OCI-LY7 (cell line): ENCODE results near the gene UBE2L3. TPM values are rescaled to one million over a fixed set of nuclear protein-coding genes. Genes with fewer than 3 reads are reported as not detected.

Experiments
- BruUV-seq: library from RNA; stranded (reverse); fragments of 400-500 nt; replicated peaks from 2 replicates; lab custom pipeline; 2021; lab: Mats Ljungman, UMichigan
- CTCF ChIA-PET: fragments of 300-600 bp; sonication (Branson Sonifier 250); formaldehyde crosslinking; loops from one replicate; lab custom pipeline; 2022; ENCODE audit warnings: antibody characterized with exemption; ENCODE audit not compliant: unreplicated experiment; lab: Charles Lee
- POLR2A ChIA-PET: fragments of 300-600 bp; sonication (Branson Sonifier 250); formaldehyde crosslinking; loops from one replicate; lab custom pipeline; 2022; ENCODE audit warnings: antibody characterized with exemption; lab: Charles Lee
- DNase-seq: peaks from one replicate; pipeline ENCODE4 v3.0.0-alpha.2; 2015; ENCODE audit warnings: low spot score
- H2AFZ ChIP-seq: fragments of 200-600 bp; sonication (generic), shearing (Covaris generic); 2 replicates; pipeline ENCODE4 v1.6.1; 2014; ENCODE audit warnings: mild to moderate bottlenecking, antibody characterized with exemption, low read length, moderate library complexity
- H3K27ac ChIP-seq: fragments of 200-600 bp; sonication (generic); 2 replicates; pipeline ENCODE4 v1.5.1; 2014; ENCODE audit warnings: mixed run types, low read depth, mild to moderate bottlenecking, moderate library complexity, low read length, inconsistent platforms; ENCODE audit not compliant: poor library complexity, severe bottlenecking
- H3K36me3 ChIP-seq: fragments of 200-600 bp; sonication (generic); 2 replicates; pipeline ENCODE4 v1.6.1; 2014; ENCODE audit warnings: mild to moderate bottlenecking, antibody characterized with exemption, low read length, moderate library complexity, mixed read lengths; ENCODE audit not compliant: insufficient read depth
- H3K4me1 ChIP-seq: fragments of 200-600 bp; sonication (generic); 2 replicates; pipeline ENCODE4 v1.5.1; 2014; ENCODE audit warnings: mild to moderate bottlenecking, low read length; ENCODE audit not compliant: insufficient read depth, poor library complexity, severe bottlenecking
- H3K4me2 ChIP-seq: fragments of 200-600 bp; sonication (generic); 2 replicates; pipeline ENCODE4 v1.6.1; 2014; ENCODE audit warnings: mild to moderate bottlenecking, low read length
- H3K4me3 ChIP-seq: fragments of 200-600 bp; sonication (generic); 2 replicates; pipeline ENCODE4 v1.5.1; 2014; ENCODE audit warnings: mild to moderate bottlenecking, low read depth, low read length; ENCODE audit not compliant: poor library complexity, severe bottlenecking
- H3K79me2 ChIP-seq: fragments of 200-600 bp; sonication (generic); 2 replicates; pipeline ENCODE4 v1.6.1; 2016; ENCODE audit warnings: low read depth, mild to moderate bottlenecking, low read length, moderate library complexity, mixed read lengths; ENCODE audit not compliant: insufficient read depth
- H3K9me2 ChIP-seq: fragments of 200-600 bp; sonication (generic); 2 replicates; pipeline ENCODE4 v1.6.1; 2016; ENCODE audit warnings: mild to moderate bottlenecking, low read length, mixed read lengths; ENCODE audit not compliant: insufficient read depth
- H3K9me3 ChIP-seq: fragments of 200-600 bp; sonication (generic); 2 replicates; pipeline ENCODE4 v1.6.1; 2014; ENCODE audit warnings: mild to moderate bottlenecking, mixed run types, low read length, mixed read lengths
- H4K20me1 ChIP-seq: fragments of 200-600 bp; sonication (generic); 2 replicates; pipeline ENCODE4 v1.6.1; 2014; ENCODE audit warnings: mild to moderate bottlenecking, antibody characterized with exemption, low read length, moderate library complexity, mixed read lengths; ENCODE audit not compliant: insufficient read depth
- CTCF ChIP-seq: fragments of 200-600 bp; sonication (generic); conservative IDR thresholded peaks from 2 replicates; pipeline ENCODE4 v1.5.1; 2014; ENCODE audit warnings: mild to moderate bottlenecking, antibody characterized with exemption, low read length, moderate library complexity, mixed read lengths
- EZH2phosphoT487 ChIP-seq: fragments of 200-600 bp; sonication (generic); IDR thresholded peaks from 2 replicates; pipeline ENCODE4 v1.6.1; 2018; ENCODE audit warnings: low read depth, borderline replicate concordance, mild to moderate bottlenecking, mixed run types, antibody characterized with exemption, low read length, moderate library complexity, mixed read lengths
- intact Hi-C: fragments of 100-400 bp; cut with micrococcal nuclease; formaldehyde crosslinking; loops from one replicate; pipeline ENCODE4 v1.10.0; 2022; ENCODE audit not compliant: unreplicated experiment
- total RNA-seq, 2 experiments: library from RNA; depleted of rRNA in 1 of 2; stranded (reverse); fragments of >200 nt in 1 of 2; shearing (Covaris generic) in 1 of 2; gene quantifications; 2 replicates each; pipeline ENCODE4 v1.2.3, GENCODE V29; 2014 to 2022

The UBE2L3 gene
- total RNA-seq, 2 experiments from 2014 or later, result 63.8 to 67.1 TPM

DNA sequence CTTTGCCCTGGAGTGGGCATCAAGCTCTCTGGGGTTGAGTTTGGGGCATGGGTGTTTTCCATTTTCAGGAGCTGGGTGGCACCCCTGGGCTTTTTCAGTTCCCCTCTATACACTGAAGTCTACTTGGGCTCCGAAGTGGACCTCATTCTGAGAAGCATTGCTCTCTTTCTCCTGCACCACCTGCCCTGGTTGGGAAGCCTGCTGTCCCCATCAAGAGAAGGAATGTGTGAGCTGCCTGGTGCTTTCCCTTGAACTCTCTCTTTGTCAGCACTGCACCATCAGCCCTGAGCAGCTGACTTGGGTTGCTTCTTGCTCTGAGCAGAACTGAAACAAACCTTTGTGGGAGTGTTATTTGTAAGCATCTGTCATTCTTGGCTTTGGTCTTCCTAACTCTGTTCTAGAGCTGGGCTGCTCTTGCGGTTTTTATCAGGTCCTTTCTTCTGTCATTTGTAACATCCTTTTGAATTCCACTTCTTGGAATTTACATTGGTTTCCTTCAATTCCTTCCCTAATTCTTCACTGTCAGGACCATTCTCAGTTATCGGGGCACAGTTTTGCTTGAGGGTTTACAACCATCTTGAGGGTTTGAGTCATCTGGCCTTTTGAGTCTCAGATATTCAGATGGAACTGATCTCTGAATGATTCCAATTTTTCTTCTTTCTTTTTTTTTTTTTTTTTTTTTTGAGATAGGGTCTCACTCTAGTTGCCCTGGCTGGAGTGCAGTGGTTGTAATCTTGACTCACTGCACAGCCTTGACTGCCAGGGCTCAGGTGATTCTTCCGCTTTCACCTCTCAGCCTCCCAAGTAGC is 20.5 kb downstream of the UBE2L3 start:
- POLR2A ChIA-PET, result interaction anchor here (0.6 to 1.7 kb wide), 5 partner anchors 11 to 277 kb away, joined by 3 to 8 read pairs (median 3); no protein-coding TSS in a partner anchor

GRCh38 chr22:21589396-21589795 is 21.9 kb downstream of the UBE2L3 start:
- peaks cover 64% of the 10 kb centered on the region for H3K36me3 ChIP-seq
- peak overlapping the region; percentile 3 for H3K27ac ChIP-seq
- no peak overlapping the region for H2AFZ ChIP-seq
- DNase-seq, result no peak
- no peak for TF ChIP-seq EZH2phosphoT487
- no peak for TF ChIP-seq CTCF
- BruUV-seq, result no TSS peak
- peaks cover 100% of the 10 kb centered on the region for H3K79me2 ChIP-seq
- intact Hi-C loops, result loop anchor here (2.0 kb wide), 1 partner anchor 21 kb away; no protein-coding TSS in a partner anchor
- peaks cover 31% of the 10 kb centered on the region for H4K20me1 ChIP-seq
- H3K4me3 ChIP-seq, result no peak overlapping the region
- no peaks in the 10 kb centered on the region for H3K9me3 ChIP-seq
- no peaks in the 10 kb centered on the region for H3K9me2 ChIP-seq
- H3K4me2 ChIP-seq, result peak overlapping the region; percentile 6; the same call in 1 of the 2 replicates
- ChIA-PET CTCF (interaction anchor here (0.5 kb wide), 1 partner anchor 10 kb away, joined by 6 read pairs; no protein-coding TSS in a partner anchor), POLR2A (no interaction called here)
- peaks cover 64% of the 10 kb centered on the region for H3K4me1 ChIP-seq

More for the DNA sequence above, 20.5 kb downstream of the UBE2L3 start:
- H3K9me3 ChIP-seq, result no peaks in the 10 kb centered on the region
- no peak overlapping the region for H2AFZ ChIP-seq
- BruUV-seq, result no TSS peak
- H3K4me2 ChIP-seq, result peak overlapping the region; percentile 67
- no peak for TF ChIP-seq CTCF
- TF ChIP-seq EZH2phosphoT487, result no peak
- no peaks in the 10 kb centered on the region for H3K9me2 ChIP-seq
- H4K20me1 ChIP-seq, result peaks cover 31% of the 10 kb centered on the region
- H3K4me1 ChIP-seq, result peaks cover 67% of the 10 kb centered on the region
- intact Hi-C loops, result loop anchor here (2.0 kb wide), 1 partner anchor 19 kb away; no protein-coding TSS in a partner anchor
- DNase-seq, result peak; percentile 76
- CTCF ChIA-PET, result interaction anchor here (0.6 to 1.0 kb wide), 4 partner anchors 29 to 55 kb away, joined by 3 read pairs; partner anchors contain the start of genes CCDC116 and SDF2L1
- H3K36me3 ChIP-seq, result peaks cover 58% of the 10 kb centered on the region
- peak overlapping the region; percentile 84 for H3K27ac ChIP-seq
- H3K79me2 ChIP-seq, result peaks cover 99% of the 10 kb centered on the region
- H3K4me3 ChIP-seq, result peak overlapping the region; percentile 35
